Heart left ventricle (tissue), 16 donors: Measurements from ENCODE around the gene AURKB. TPM values are rescaled to one million over a fixed set of nuclear protein-coding genes. Genes with fewer than 3 reads are reported as not detected.

Source experiments
- ATAC-seq, 4 donors: fragments of 200-7000 bp; cut with Tn5 transposase; one replicate each; pipeline ENCODE4 v1.9.1; 2020 to 2022; ENCODE audit warnings: moderate library complexity in 4 of 4, mild to moderate bottlenecking in 3 of 4, moderate number of reproducible peaks in 1 of 4
- DNase-seq, 5 donors: peaks; one replicate each; pipeline ENCODE4 v3.0.0-alpha.2; 2020
- H3K27ac ChIP-seq, 12 donors: fragments of 200-600 bp; sonication (generic) in 4 of 12; one replicate each; pipeline versions ENCODE4 v1.5.0 to v1.8.0; 2016 to 2022; ENCODE audit warnings: mild to moderate bottlenecking in 2 of 12
- H3K27me3 ChIP-seq, 9 donors: fragments of 200-600 bp; sonication (generic) in 2 of 9; one replicate each; pipeline versions ENCODE4 v1.5.1 to v1.8.0; 2016 to 2022; ENCODE audit warnings: mild to moderate bottlenecking in 3 of 9
- H3K36me3 ChIP-seq, 9 donors: fragments of 200-600 bp; sonication (generic) in 2 of 9; one replicate each; pipeline versions ENCODE4 v1.5.0 to v1.8.0; 2018 to 2022; ENCODE audit warnings: mild to moderate bottlenecking in 2 of 9
- H3K4me1 ChIP-seq, 12 donors: fragments of 200-600 bp; sonication (generic) in 4 of 12; one replicate each; pipeline versions ENCODE4 v1.5.0 to v1.8.0; 2016 to 2022; ENCODE audit warnings: mild to moderate bottlenecking in 3 of 12
- H3K4me3 ChIP-seq, 12 donors: fragments of 200-600 bp; sonication (generic) in 4 of 12; one replicate each; pipeline versions ENCODE4 v1.5.0 to v1.8.0; 2017 to 2022; ENCODE audit warnings: mild to moderate bottlenecking in 9 of 12, moderate library complexity in 4 of 12
- H3K9me3 ChIP-seq, 12 donors: fragments of 200-600 bp; sonication (generic) in 4 of 12; one replicate each; pipeline versions ENCODE4 v1.5.0 to v1.8.0; 2016 to 2022; ENCODE audit warnings: mild to moderate bottlenecking in 1 of 12
- CTCF ChIP-seq, 12 donors: fragments of 200-600 bp; sonication (generic) in 4 of 12; IDR thresholded peaks; one replicate each; pipeline versions ENCODE4 v1.5.0 to v1.8.0; 2018 to 2022; ENCODE audit warnings: antibody characterized with exemption in 12 of 12, mild to moderate bottlenecking in 5 of 12
- POLR2A ChIP-seq, 2 donors: fragments of 450-650 bp; IDR thresholded peaks; one replicate each; pipeline ENCODE4 v1.6.1; 2017; ENCODE audit warnings: antibody characterized with exemption in 2 of 2, mild to moderate bottlenecking in 2 of 2, moderate library complexity in 2 of 2
- WGBS, 4 donors: extraction: QIAGEN DNeasy Blood & Tissue Kit in 2 of 4; methylation state at CpG; one replicate each; pipeline versions ENCODE4 v1.1.5 to v1.1.7; 2013 to 2018; 5-methylcytosine and 5-hydroxymethylcytosine counted together
- intact Hi-C, 10 donors: fragments of 100-400 bp; cut with DNase I; formaldehyde crosslinking; loops; one replicate each; pipeline versions ENCODE4 v1.11.1 to v1.14.2; 2022
- polyA plus RNA-seq, 2 donors: library from polyadenylated mRNA; stranded (reverse); fragments of 200-250 nt; gene quantifications; one replicate each; pipeline ENCODE4 v1.2.3, GENCODE V29; 2013
- total RNA-seq, 9 donors: library from RNA; depleted of rRNA in 2 of 9; stranded (reverse); fragments of >200 nt in 2 of 9; fragmentation: NEBNext Ultra II Directional in 3 of 9; extraction: Animal tissue kit (Norgen Biotek cat#: 25700) in 3 of 9; gene quantifications; one replicate each; pipeline versions ENCODE4 v1.1.0 to v1.2.4, GENCODE V29; 2016 to 2023
- donor health status: ischemic (EF 13 %, LVEDD 7.1; RV severe dilation, severe dysfunction).
- donor health status: healthy with polysubstance abuse.
- donor health status: DM: no; HTN: yes; CAD: no.
- donor health status: DM: no; HTN: no; CAD: no.
- donor health status: ischemic (EF 25% LVEDD 6.9; RV normal size, moderate dysfunction).
- donor health status: ischemic (EF 25% LVEDD 5.7; RV mildly dilated, moderate dysfunction).
- donor health status: healthy.
- donor health status: DM: yes; HTN: yes; CAD: no.
- donor health status: ischemic (EF 35%, LVEDD 5.7; RV mildly dilated, moderate dysfunction).
- donor health status: nonischemic (EF 11% LVEDD 7.7; RV severe dilation, severe dysfunction).
- donor health status: DM: yes; HTN: yes; CAD: no.
- donor health status: PGD.
- donor health status: ischemic (EF 29% LVEDD 5.4; RV normal size, mild dysfunction).
- donor health status: nonischemic (EF 23%, LVEDD 6.1; RV moderate dilation, normal function).

Gene AURKB
- total and polyA plus RNA-seq, 11 donors, result 0.23 to 10.3 (median 0.68) TPM; not detected in 5

GRCh38 chr17:8231701-8232100 is 21.3 kb upstream of the AURKB start:
- TF ChIP-seq CTCF (IDR thresholded peaks at IDR 0.05), result no peak
- no peak for TF ChIP-seq POLR2A (IDR thresholded peaks at IDR 0.05)
- ATAC-seq, result no peak
- no peak overlapping the region for H3K4me3 ChIP-seq
- no peaks in the 10 kb centered on the region for H3K9me3 ChIP-seq
- DNase-seq, result no peak
- peaks cover 0 to 17% (median 4%) of the 10 kb centered on the region in 12 donors for H3K4me1 ChIP-seq
- WGBS, 4 donors, result 96 to 99% (median 97%) methylated on average over 8 to 10 of the region's 10 CpGs
- peaks cover 2 to 96% (median 93%) of the 10 kb centered on the region in 9 donors for H3K36me3 ChIP-seq
- intact Hi-C loops, result no loop called here
- no peaks in the 10 kb centered on the region for H3K27me3 ChIP-seq
- no peak overlapping the region for H3K27ac ChIP-seq

GRCh38 chr17:8227238-8227581 is 16.8 kb upstream of the AURKB start:
- WGBS, 4 donors, result 89 to 93% (median 91%) methylated on average over 4 of the region's 4 CpGs
- TF ChIP-seq CTCF (IDR thresholded peaks at IDR 0.05), result no peak
- no peak for TF ChIP-seq POLR2A (IDR thresholded peaks at IDR 0.05)
- no peaks in the 10 kb centered on the region for H3K27me3 ChIP-seq
- peak overlapping the region in 11 of 12 donors; percentile 24 to 79 (median 68) for H3K27ac ChIP-seq
- no peak for DNase-seq
- H3K4me1 ChIP-seq, result peaks cover 0 to 28% (median 14%) of the 10 kb centered on the region in 12 donors
- H3K36me3 ChIP-seq, result peaks cover 2 to 51% (median 49%) of the 10 kb centered on the region in 9 donors
- H3K4me3 ChIP-seq, result peak overlapping the region in 8 of 12 donors; percentile 34 to 55 (median 45)
- H3K9me3 ChIP-seq, result no peaks in the 10 kb centered on the region
- ATAC-seq, result no peak
- intact Hi-C loops, result loop anchor here in 2 of 10 donors (10.0 kb wide), 2 partner anchors 102 to 148 kb away; partner anchors contain the start of genes HES7 (in 1 of the 2) and KRABD2 (in 1 of the 2)

- peak overlapping the region in 11 of 12 donors; percentile 24 to 79 (median 68) for H3K27ac ChIP-seq
- H3K9me3 ChIP-seq, result no peaks in the 10 kb centered on the region
- H3K4me3 ChIP-seq, result peak overlapping the region in 10 of 12 donors; percentile 17 to 55 (median 44)
- peak; percentile 69 to 77 (median 75) for DNase-seq
- H3K27me3 ChIP-seq, result no peaks in the 10 kb centered on the region
- WGBS, 4 donors, result 7 to 11% (median 9%) methylated on average over 32 of the region's 32 CpGs
- H3K36me3 ChIP-seq, result peaks cover under 1 to 46% (median 44%) of the 10 kb centered on the region in 9 donors
- ATAC-seq, result peak in 3 of 4 donors; percentile 4 to 11 (median 5)
- intact Hi-C loops, result loop anchor here in 2 of 10 donors (10.0 kb wide), 2 partner anchors 102 to 148 kb away; partner anchors contain the start of genes HES7 (in 1 of the 2) and KRABD2 (in 1 of the 2)
- peaks cover 0 to 28% (median 14%) of the 10 kb centered on the region in 12 donors for H3K4me1 ChIP-seq
- peak in 1 of 2 donors; percentile 20 for TF ChIP-seq POLR2A (IDR thresholded peaks at IDR 0.05)
- no peak for TF ChIP-seq CTCF (IDR thresholded peaks at IDR 0.05)
Observed at GRCh38 chr17:8226536-8227237, 16.3 kb upstream of the AURKB start.
